ENCODE results near the gene RORB. TPM values are rescaled to one million over a fixed set of nuclear protein-coding genes. Genes with fewer than 3 reads are reported as not detected.

The RORB gene
- total RNA-seq, 1 donor from 2014 or later, result 0.21 TPM

- Histone ChIP-seq H3K27ac (no peak overlapping the region), H3K4me1 (no peaks in the 10 kb centered on the region), H3K36me3 (no peaks in the 10 kb centered on the region), H3K27me3 (no peaks in the 10 kb centered on the region), H3K4me3 (no peak overlapping the region), H3K9me3 (no peaks in the 10 kb centered on the region)
- intact Hi-C loops (cut with DNase I), result no loop called here
- DNase-seq (ENCODE audit: low spot score in 2 of 2), result no peak
- TF ChIP-seq CTCF (IDR thresholded peaks at IDR 0.05), result no peak
Measured at GRCh38 chr9:74726581-74726980, 229.4 kb downstream of the RORB start.

- H3K9me3 ChIP-seq, result no peaks in the 10 kb centered on the region
- no peak for TF ChIP-seq CTCF (IDR thresholded peaks at IDR 0.05)
- no peaks in the 10 kb centered on the region for H3K36me3 ChIP-seq
- no peak for DNase-seq (ENCODE audit: low spot score in 2 of 2)
- H3K4me3 ChIP-seq, result no peak overlapping the region
- no peaks in the 10 kb centered on the region for H3K27me3 ChIP-seq
- intact Hi-C loops (cut with DNase I), result no loop called here
- no peak overlapping the region for H3K27ac ChIP-seq
- H3K4me1 ChIP-seq, result no peaks in the 10 kb centered on the region
Measured at GRCh38 chr9:74728176-74728575, 231.0 kb downstream of the RORB start.

GRCh38 chr9:74729136-74729695 is 232.1 kb downstream of the RORB start:
- H3K9me3 ChIP-seq, result no peaks in the 10 kb centered on the region
- intact Hi-C loops (cut with DNase I), result no loop called here
- no peak overlapping the region for H3K27ac ChIP-seq
- H3K4me1 ChIP-seq, result no peaks in the 10 kb centered on the region
- no peaks in the 10 kb centered on the region for H3K27me3 ChIP-seq
- H3K4me3 ChIP-seq, result peak overlapping the region in 1 of 2 donors; percentile 4
- no peak for DNase-seq (ENCODE audit: low spot score in 2 of 2)
- H3K36me3 ChIP-seq, result no peaks in the 10 kb centered on the region
- TF ChIP-seq CTCF (IDR thresholded peaks at IDR 0.05), result no peak

- Histone ChIP-seq H3K9me3 (no peaks in the 10 kb centered on the region), H3K4me1 (no peaks in the 10 kb centered on the region), H3K4me3 (no peak overlapping the region), H3K27ac (no peak overlapping the region), H3K36me3 (no peaks in the 10 kb centered on the region), H3K27me3 (no peaks in the 10 kb centered on the region)
- no peak for TF ChIP-seq CTCF (IDR thresholded peaks at IDR 0.05)
- DNase-seq (ENCODE audit: low spot score in 2 of 2), result no peak
- intact Hi-C loops (cut with DNase I), result no loop called here
Measured at GRCh38 chr9:74735761-74736160, 238.6 kb downstream of the RORB start.

- no peak for TF ChIP-seq CTCF (IDR thresholded peaks at IDR 0.05)
- H3K36me3 ChIP-seq, result no peaks in the 10 kb centered on the region
- no peaks in the 10 kb centered on the region for H3K4me1 ChIP-seq
- H3K9me3 ChIP-seq, result no peaks in the 10 kb centered on the region
- intact Hi-C loops (cut with DNase I), result no loop called here
- no peaks in the 10 kb centered on the region for H3K27me3 ChIP-seq
- H3K27ac ChIP-seq, result no peak overlapping the region
- no peak overlapping the region for H3K4me3 ChIP-seq
- DNase-seq (ENCODE audit: low spot score in 2 of 2), result no peak
Measured at GRCh38 chr9:74736646-74737045, 239.5 kb downstream of the RORB start.

Data from ascending aorta (tissue), 2 donors.